Measurements from ENCODE around the gene TUBE1. TPM values are rescaled to one million over a fixed set of nuclear protein-coding genes. Genes with fewer than 3 reads are reported as not detected.

Gene TUBE1
- total and polyA plus RNA-seq, 2 donors (not counting 3 experiments of a cell fraction or from before 2014, with no cell fraction given), result 6.7 to 15.8 TPM

DNA sequence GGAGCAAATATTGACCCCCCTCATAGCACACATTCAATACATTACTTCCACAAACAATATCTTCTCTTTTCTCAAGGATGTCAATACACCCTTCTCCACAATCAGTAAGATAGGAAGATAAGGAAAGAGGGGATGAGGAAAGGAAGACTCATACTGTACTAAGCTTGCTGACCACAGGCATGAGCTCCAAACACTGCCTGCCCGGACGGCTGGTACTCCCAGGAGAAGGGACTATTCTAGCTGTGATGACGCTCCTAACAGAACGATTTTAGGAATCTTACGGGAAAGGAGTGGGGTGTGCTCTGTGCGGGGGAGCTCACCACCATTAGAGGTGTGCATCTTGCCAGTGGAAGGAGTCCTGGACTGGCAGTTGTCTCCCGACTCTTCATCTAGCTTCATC, 37.3 kb downstream of the TUBE1 start:
- H3K9me3 ChIP-seq (replicated peaks; ENCODE audit: control insufficient read depth, insufficient read depth, low read length), result no peaks in the 10 kb centered on the region
- intact Hi-C loops (cut with micrococcal nuclease) (loop anchor here (10.0 kb wide), 1 partner anchor 685 kb away; no protein-coding TSS in a partner anchor), dilution Hi-C loops (cut with MboI; ENCODE audit: extremely low pct_ligation_motif_present, low sequenced_read_pairs) (no loop called here)
- no peaks in the 10 kb centered on the region for H3K79me2 ChIP-seq (ENCODE audit: control insufficient read depth, insufficient read depth, low read length)
- POLR2A ChIA-PET, result no interaction called here
- H2AFZ ChIP-seq (ENCODE audit: low read depth, low read length), result no peak overlapping the region
- no peaks in the 10 kb centered on the region for H3K36me3 ChIP-seq (ENCODE audit: control insufficient read depth in 2 of 2, extremely low read depth in 1 of 2, insufficient read depth in 2 of 2, low read length in 2 of 2)
- no peak overlapping the region for H3K4me3 ChIP-seq (replicated peaks in 1 of 3; ENCODE audit: insufficient read depth in 1 of 3, low read depth in 1 of 3, low read length in 3 of 3)
- no peaks in the 10 kb centered on the region for H4K20me1 ChIP-seq (replicated peaks; ENCODE audit: control insufficient read depth, extremely low read depth, insufficient read depth, low read length)
- no peaks in the 10 kb centered on the region for H3K4me1 ChIP-seq (ENCODE audit: control insufficient read depth, extremely low read depth, insufficient read depth, low read length)
- no peak for TF ChIP-seq POLR2A (IDR thresholded peaks at IDR 0.05; ENCODE audit: low read depth, low read length)
- TF ChIP-seq JUN (IDR thresholded peaks at IDR 0.05; ENCODE audit: borderline replicate concordance, insufficient read depth, insufficient read length, low read depth), result no peak
- no peak for TF ChIP-seq FOS (IDR thresholded peaks at IDR 0.05; ENCODE audit: borderline replicate concordance, insufficient read depth, low read length)
- no peak for TF ChIP-seq POLR2AphosphoS5 (IDR thresholded peaks at IDR 0.05; ENCODE audit: insufficient read depth, low read depth, low read length)
- TF ChIP-seq EZH2 (IDR thresholded peaks at IDR 0.05; ENCODE audit: borderline replicate concordance, low read depth, low read length, severe bottlenecking), result no peak
- no peaks in the 10 kb centered on the region for H3K9me1 ChIP-seq (replicated peaks; ENCODE audit: control insufficient read depth, extremely low read depth, insufficient read depth, low read length)
- BruUV-seq (replicated peaks), result no TSS peak
- H3K27ac ChIP-seq (ENCODE audit: insufficient read depth, low read depth, low read length), result no peak overlapping the region
- DNase-seq (ENCODE audit: low read depth, low spot score) (no peak), FAIRE-seq (no peak)
- H3K9ac ChIP-seq (replicated peaks; ENCODE audit: extremely low read depth, insufficient read depth, low read length), result no peak overlapping the region
- H3K4me2 ChIP-seq (ENCODE audit: insufficient read depth, low read length), result no peak overlapping the region
- no peaks in the 10 kb centered on the region for H3K27me3 ChIP-seq (ENCODE audit: control insufficient read depth in 2 of 2, insufficient read depth in 2 of 2, low read length in 2 of 2)
- CTCF ChIA-PET, result interaction anchor here (1.0 to 3.1 kb wide), 4 partner anchors 9 to 791 kb away, joined by 3 to 10 read pairs (median 4); a partner anchor contains a TSS

DNA sequence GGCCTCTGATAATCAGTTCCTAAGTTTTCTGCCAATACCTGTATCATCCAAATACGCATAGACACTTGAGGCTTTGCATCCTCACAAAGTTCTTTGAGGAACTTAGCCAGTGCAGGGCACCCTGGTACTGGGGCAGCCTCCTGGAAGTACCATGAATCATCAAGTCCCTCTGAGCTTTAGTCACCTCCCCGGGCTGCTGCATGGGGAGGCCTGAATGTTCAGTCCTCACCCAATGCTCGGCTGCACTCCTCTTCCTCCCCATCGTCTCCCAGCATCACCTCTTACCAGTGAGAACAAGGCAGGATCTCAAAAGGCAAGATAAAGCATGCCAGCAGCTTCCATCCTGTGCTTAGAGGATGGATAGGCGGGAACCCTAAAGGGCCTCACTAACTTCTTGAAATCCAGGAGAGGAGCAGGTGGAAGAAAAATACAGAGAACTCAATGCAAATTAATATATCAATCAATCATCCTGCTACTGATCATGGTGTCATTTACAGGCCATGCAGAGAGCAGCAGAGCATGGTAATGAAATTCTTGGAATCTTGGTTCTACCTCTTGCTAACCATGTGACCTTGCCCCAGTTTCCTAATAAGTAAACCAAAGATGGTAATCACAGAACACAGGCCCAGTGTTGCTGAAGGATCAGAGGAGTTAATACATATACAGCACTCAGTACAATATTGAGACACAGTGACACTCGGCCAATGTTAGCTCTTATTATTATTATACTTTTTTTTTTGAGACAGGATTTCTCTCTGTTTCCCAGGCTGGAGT, 38.1 kb downstream of the TUBE1 start:
- Histone ChIP-seq H3K9me3 (replicated peaks; ENCODE audit: control insufficient read depth, insufficient read depth, low read length) (no peaks in the 10 kb centered on the region), H3K36me3 (ENCODE audit: control insufficient read depth in 2 of 2, extremely low read depth in 1 of 2, insufficient read depth in 2 of 2, low read length in 2 of 2) (no peaks in the 10 kb centered on the region), H3K79me2 (ENCODE audit: control insufficient read depth, insufficient read depth, low read length) (no peaks in the 10 kb centered on the region), H4K20me1 (replicated peaks; ENCODE audit: control insufficient read depth, extremely low read depth, insufficient read depth, low read length) (no peaks in the 10 kb centered on the region), H3K9ac (replicated peaks; ENCODE audit: extremely low read depth, insufficient read depth, low read length) (no peak overlapping the region), H3K4me3 (replicated peaks in 1 of 3; ENCODE audit: insufficient read depth in 1 of 3, low read depth in 1 of 3, low read length in 3 of 3) (no peak overlapping the region), H2AFZ (ENCODE audit: low read depth, low read length) (no peak overlapping the region), H3K9me1 (replicated peaks; ENCODE audit: control insufficient read depth, extremely low read depth, insufficient read depth, low read length) (no peaks in the 10 kb centered on the region), H3K4me2 (ENCODE audit: insufficient read depth, low read length) (no peak overlapping the region), H3K27ac (ENCODE audit: insufficient read depth, low read depth, low read length) (no peak overlapping the region), H3K27me3 (ENCODE audit: control insufficient read depth in 2 of 2, insufficient read depth in 2 of 2, low read length in 2 of 2) (no peaks in the 10 kb centered on the region), H3K4me1 (ENCODE audit: control insufficient read depth, extremely low read depth, insufficient read depth, low read length) (no peaks in the 10 kb centered on the region)
- dilution Hi-C loops (cut with MboI; ENCODE audit: extremely low pct_ligation_motif_present, low sequenced_read_pairs), result no loop called here
- intact Hi-C loops (cut with micrococcal nuclease), result loop anchor here (10.0 kb wide), 1 partner anchor 684 kb away; no protein-coding TSS in a partner anchor
- DNase-seq (ENCODE audit: low read depth, low spot score) (no peak), FAIRE-seq (no peak)
- BruUV-seq (replicated peaks), result no TSS peak
- ChIA-PET CTCF (interaction anchor here (1.0 to 3.1 kb wide), 3 partner anchors 8 to 790 kb away, joined by 4 to 10 read pairs (median 5); a partner anchor contains a TSS), POLR2A (no interaction called here)
- no peak for TF ChIP-seq FOS (IDR thresholded peaks at IDR 0.05; ENCODE audit: borderline replicate concordance, insufficient read depth, low read length)
- TF ChIP-seq, protein P1, sequence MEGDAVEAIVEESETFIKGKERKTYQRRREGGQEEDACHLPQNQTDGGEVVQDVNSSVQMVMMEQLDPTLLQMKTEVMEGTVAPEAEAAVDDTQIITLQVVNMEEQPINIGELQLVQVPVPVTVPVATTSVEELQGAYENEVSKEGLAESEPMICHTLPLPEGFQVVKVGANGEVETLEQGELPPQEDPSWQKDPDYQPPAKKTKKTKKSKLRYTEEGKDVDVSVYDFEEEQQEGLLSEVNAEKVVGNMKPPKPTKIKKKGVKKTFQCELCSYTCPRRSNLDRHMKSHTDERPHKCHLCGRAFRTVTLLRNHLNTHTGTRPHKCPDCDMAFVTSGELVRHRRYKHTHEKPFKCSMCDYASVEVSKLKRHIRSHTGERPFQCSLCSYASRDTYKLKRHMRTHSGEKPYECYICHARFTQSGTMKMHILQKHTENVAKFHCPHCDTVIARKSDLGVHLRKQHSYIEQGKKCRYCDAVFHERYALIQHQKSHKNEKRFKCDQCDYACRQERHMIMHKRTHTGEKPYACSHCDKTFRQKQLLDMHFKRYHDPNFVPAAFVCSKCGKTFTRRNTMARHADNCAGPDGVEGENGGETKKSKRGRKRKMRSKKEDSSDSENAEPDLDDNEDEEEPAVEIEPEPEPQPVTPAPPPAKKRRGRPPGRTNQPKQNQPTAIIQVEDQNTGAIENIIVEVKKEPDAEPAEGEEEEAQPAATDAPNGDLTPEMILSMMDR (IDR thresholded peaks at IDR 0.05; ENCODE audit: extremely low read depth in 1 of 2, insufficient read depth in 1 of 2, low read depth in 1 of 2, low read length in 2 of 2), result no peak
- TF ChIP-seq, protein P2, sequence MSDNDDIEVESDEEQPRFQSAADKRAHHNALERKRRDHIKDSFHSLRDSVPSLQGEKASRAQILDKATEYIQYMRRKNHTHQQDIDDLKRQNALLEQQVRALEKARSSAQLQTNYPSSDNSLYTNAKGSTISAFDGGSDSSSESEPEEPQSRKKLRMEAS (IDR thresholded peaks at IDR 0.05; ENCODE audit: insufficient read depth, insufficient read length), result no peak
- TF ChIP-seq MYC (IDR thresholded peaks at IDR 0.05; ENCODE audit: low read depth, low read length), result no peak
- no peak for TF ChIP-seq EZH2 (IDR thresholded peaks at IDR 0.05; ENCODE audit: borderline replicate concordance, low read depth, low read length, severe bottlenecking)
- no peak for TF ChIP-seq POLR2A (IDR thresholded peaks at IDR 0.05; ENCODE audit: low read depth, low read length)
- no peak for TF ChIP-seq JUN (IDR thresholded peaks at IDR 0.05; ENCODE audit: borderline replicate concordance, insufficient read depth, insufficient read length, low read depth)
- no peak for TF ChIP-seq GATA2 (IDR thresholded peaks at IDR 0.05; ENCODE audit: insufficient read depth, insufficient read length, low read depth, low read length)
- TF ChIP-seq POLR2AphosphoS5 (IDR thresholded peaks at IDR 0.05; ENCODE audit: insufficient read depth, low read depth, low read length), result no peak

Measured in endothelial cell of umbilical vein (primary cell).